Stimulated activated CD4-positive, alpha-beta T cell treated with anti-CD3 and anti-CD28 coated beads, TNF-alpha, amount 100 ng/mL, for 1 hour (primary cell): Measurements from ENCODE around the gene PPM1L.
"Not testable (repeated sequence)": the region's sequence is repeated elsewhere in the genome, so short reads cannot be mapped to it uniquely, and the experiment has no call there.

Source experiments
- DNase-seq, 3 donors: peaks; one replicate each; pipeline ENCODE4 v3.0.0-alpha.2; 2020; ENCODE audit warnings: low read depth in 3 of 3, low spot score in 1 of 3

Gene PPM1L

DNA sequence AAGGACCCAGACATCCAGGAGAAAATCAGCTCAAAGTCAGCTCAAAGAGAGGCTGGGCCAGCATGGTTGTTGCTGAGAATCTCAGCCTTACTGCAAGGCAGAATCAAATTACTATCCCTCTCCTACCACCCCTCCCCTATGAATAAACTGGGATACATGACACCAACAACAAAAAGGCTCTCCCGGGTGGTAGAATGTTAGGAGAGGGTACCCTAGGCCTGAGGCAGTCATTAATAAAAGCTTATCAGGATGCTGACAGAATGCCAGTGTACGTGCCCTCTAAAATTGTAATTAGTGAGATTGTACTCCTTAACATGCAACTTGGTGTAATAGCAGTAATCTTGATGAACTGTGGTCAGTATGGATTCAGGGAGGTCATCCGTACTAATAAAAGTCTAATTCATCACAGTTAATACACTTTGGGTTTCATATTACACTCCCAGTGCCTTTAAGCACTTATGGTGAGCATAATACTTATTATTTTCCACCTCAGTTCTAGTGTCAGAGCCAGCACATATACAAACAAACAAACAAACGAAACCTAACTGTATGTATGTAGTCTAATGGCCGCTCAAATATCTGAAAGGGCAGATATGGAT lies 272.6 kb downstream of the PPM1L start:
- DNase-seq, result no peak

DNA sequence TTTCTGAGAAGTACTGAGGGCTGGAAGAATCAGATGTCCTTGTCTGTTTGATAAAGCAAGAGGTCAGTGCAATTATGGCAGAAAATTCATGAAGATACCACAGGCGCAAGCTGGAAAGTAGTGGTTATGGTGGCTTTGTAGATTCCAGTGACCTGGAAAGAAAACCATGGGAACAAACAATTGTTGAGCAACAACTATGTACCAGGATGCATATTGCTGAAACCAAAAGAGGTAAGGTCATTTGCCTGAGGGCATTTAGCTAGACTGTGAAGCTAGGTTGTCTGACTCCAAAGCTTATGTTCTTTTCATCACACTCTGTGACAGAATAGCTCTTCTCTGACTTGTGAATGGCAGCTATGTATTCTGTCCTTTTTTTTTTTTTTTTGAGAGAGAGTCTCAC lies 275.1 kb downstream of the PPM1L start:
- DNase-seq, result no peak

DNA sequence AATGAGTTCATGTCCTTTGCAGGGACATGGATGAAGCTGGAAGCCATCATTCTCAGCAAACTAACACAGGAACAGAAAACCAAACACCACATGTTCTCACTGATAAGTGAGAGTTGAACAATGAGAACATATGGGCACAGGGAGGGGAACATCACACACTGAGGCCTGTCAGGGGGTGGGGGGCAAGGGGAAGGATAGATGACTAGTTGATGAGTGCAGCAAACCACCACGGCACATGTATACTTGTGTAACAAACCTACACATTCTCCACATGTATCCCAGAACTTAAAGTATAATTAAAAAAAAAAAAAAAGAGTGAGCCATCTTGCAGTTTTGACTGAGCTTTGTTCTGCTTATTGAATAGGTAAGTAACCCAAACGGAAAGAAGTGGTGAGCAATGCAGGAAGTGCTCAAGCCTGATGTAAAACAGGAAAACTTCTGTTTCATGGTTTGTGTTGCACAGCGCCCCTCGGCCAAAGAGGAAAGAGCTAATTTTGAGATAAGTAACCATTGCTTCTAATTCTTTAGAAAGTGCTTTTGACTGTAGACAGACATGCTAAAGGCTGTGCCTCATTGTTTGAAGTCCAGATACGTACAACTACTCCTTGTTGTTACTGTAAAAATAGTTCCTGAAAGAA lies 279.0 kb downstream of the PPM1L start:
- not testable (repeated sequence) for DNase-seq

GRCh38 chr3:161035711-161036110 lies 279.7 kb downstream of the PPM1L start:
- DNase-seq, result no peak

DNA sequence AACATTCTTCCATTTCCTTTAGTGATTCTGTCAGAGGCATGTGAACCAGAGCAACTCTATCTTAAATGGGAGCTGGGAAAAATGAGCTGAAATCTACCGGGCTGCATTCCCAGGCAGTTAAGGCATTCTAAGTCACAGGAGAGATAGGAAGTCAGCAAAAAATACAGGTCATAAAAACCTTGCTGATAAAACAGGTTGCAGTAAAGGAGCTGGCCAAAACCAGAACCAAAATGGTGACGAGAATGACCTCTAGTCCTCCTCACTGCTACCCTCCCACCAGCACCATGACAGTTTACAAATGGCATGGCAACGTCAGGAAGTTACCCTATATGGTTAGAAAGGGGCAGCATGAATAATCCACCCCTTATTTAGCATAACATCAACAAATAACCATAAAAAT lies 282.7 kb downstream of the PPM1L start:
- DNase-seq, result no peak

GRCh38 chr3:161042023-161042501 lies 286.0 kb downstream of the PPM1L start:
- no peak for DNase-seq

DNA sequence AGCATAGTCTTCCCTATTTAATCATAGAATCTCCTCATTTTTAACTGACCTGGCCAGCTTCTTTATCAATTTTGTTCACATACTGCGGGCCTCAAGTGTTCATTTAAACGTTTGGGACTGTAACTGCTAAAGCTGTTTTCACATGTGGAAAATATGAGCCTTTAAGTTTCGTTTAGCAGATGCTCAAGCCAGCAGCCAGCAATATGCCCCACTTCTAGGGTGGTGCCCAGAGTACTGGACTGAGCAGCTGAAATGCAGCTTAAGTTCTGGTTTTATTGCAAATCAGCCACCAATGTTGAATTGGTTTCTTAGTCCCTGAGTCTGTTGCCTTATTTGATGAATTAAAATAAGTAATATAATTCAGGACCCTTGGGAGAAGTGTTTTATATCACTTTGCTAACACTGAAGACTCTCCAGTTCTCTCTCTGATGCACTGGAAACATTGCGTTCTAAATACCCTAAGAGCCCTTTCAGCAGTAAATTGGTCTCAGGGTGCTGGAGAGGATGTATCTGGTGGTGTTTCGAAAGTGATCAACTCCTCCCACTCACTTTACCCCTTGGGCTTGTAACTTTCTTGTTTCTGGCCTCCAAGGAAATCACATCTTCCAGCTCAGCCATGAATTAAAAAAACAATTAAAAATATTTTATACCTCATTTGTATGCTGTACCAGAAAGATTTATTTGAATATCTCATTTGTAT lies 287.5 kb downstream of the PPM1L start:
- DNase-seq, result no peak

DNA sequence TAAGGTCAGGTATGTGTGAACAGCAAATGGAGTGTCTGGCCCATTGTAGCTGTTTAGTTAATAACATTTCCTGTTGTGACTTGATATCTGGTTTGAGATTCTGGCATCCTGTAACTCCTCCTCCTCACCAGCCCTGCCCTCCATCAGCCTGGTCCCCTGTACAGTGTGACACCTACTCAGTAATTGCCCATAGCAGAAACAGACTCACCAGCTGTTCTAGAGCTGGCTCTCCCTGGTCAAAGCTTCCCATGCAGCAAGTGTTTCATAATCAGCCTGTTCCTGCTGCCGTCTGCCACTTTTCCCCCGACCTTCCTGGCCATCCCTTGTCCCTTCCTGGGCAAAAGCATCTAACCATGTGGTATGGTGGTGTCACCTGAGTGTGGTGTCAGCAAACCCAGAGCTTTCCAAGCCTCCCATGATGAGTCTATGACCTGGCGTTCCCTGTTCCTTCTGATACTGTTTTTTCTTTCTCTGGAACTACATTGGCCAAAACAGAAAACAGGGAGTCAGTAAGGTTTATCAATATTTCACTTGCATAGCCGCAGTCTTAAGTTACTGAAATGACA lies 293.7 kb downstream of the PPM1L start:
- DNase-seq, result no peak

DNA sequence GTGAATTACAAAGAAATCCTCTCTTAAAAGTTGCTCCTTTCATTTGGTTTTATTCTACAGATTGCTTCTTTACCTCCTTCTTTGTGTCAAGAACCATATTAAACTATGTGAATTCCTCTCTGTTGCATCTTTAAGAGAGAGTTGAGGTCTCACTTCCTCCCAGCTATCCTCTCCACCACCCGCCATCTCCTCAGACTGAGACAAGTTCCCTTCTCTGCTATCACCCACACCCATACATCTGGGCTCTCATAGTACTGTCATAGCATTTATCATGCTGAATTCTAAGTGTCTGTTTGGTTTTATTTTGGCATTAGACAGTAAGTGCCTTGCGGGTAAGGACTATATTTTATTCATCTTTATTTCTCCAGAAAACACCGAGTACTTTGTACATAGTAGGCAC lies 294.9 kb downstream of the PPM1L start:
- DNase-seq, result no peak

GRCh38 chr3:161051856-161052255 lies 295.8 kb downstream of the PPM1L start:
- no peak for DNase-seq

DNA sequence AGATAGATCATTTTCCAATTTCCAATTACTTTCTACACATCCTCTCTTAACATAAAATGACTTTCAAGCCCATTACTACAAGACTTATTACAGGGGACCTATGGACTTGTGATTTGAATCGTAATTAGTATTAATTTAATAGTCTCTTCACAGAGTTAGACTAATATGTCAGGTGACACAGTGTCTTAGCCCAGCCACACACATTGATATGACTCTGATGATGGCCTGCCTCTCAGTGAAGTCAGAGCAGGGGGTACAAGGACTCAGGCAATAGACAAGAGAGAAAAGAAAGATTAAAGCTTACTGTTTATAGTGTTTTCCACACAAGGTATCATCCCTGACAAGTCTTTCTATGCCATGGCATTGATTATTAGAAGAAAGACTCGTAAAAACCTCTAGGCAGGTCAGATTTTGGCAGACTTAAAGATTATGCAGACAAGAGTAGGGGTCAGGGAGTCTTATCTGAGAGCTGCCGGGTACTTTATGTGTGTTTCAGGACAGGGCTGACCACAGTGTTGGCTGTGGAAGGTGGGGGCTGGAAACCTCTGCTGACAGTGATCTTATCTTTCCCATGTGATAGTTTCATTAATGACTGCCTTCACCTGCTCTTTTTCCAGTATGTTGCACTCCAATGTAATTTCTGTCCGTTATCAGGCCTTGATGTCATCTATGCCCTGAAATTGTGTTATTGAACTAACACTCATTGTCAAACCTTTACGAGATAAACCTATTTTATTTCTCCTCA lies 299.0 kb downstream of the PPM1L start:
- DNase-seq, result no peak

- no peak for DNase-seq
These were observed 308.4 kb downstream of the PPM1L start for GRCh38 chr3:161064413-161064812.

DNA sequence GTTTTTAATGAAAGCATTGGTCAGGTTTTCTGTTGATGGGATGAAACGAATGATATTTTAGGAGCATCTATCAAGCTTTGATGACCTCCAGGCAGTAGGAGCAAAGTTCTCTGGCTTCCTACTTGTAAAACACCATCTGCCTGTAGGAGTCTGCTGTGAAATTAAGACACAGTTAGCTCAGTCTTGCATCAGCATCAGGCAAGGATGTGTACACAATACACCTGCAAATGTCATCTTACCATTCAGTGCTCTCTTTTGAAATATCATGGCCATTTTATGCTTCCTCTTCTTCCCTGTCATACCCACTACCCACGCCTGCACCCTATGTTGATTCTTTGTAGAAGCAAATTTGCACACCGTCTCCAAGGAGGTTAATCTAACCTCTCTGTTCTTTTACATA lies 310.9 kb downstream of the PPM1L start:
- DNase-seq, result no peak

GRCh38 chr3:161067335-161067734 lies 311.3 kb downstream of the PPM1L start:
- DNase-seq, result no peak

- DNase-seq, result no peak
These were observed 313.6 kb downstream of the PPM1L start for GRCh38 chr3:161069511-161070251.

DNA sequence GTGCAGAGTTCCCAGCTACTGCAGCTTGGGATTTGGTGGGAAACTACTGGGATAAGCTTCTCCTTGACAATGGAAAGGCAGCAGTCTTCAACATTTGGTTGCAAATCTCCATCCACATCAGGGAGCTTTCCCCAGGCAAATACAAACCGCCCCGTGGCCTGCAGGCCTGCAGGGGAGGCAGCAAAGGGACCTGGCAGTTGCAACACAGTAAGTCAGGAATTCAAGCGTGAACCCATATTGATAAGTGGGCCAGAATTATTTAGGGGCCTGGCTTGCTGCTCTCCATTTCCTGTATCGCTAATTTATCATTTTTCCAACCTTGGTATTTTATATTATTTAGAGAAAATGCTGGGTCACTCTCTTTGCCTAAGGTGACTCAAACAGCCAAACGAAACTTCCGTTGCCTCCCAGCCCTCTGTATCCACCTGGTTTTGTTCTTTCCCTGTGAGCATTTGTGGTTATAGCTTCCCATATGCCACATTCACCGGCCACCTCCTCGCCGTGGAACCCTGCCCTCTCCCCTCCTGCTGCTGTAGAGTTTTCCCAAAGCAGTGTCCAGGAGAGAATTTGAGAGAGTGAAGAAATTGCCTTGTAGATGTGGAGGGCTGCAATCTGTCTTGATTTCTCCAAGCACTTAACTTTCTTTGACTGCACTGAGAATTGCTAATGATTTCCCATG lies 314.4 kb downstream of the PPM1L start:
- DNase-seq, result no peak

DNA sequence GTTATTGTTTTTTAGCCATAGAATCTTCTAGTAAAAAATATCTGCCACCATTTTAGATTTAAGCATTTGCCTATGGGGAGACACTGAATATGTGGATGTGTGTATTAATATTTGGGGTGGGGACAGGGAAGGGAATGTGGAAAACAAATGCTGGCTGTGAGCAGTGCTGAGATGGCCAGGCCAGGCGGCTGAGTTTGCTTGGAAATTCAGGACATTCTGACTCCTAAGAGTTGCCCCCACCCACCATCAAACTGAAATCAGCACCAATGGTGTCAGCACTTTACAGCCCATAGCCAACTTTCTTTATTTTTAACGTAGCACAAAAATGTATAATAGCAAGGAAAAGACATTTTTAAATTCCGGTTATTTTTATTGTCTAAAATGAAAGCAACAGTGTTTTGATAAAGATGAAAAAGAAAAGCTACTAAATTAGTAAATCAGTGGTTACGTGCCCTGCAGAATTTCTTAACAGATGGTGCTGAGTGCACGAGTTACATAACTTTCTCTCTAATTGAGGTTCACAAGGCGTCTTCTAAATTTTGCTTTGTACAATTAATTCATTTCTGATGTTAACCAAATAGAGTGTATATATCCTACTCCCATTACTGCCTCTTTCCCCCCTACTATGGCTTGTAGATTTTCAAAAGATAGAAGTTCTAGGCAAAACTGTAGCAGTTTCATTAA lies 315.1 kb downstream of the PPM1L start:
- DNase-seq, result no peak

- no peak for DNase-seq
These were observed 316.2 kb downstream of the PPM1L start for GRCh38 chr3:161072211-161072621.

GRCh38 chr3:161072751-161073150 lies 316.7 kb downstream of the PPM1L start:
- DNase-seq, result no peak

DNA sequence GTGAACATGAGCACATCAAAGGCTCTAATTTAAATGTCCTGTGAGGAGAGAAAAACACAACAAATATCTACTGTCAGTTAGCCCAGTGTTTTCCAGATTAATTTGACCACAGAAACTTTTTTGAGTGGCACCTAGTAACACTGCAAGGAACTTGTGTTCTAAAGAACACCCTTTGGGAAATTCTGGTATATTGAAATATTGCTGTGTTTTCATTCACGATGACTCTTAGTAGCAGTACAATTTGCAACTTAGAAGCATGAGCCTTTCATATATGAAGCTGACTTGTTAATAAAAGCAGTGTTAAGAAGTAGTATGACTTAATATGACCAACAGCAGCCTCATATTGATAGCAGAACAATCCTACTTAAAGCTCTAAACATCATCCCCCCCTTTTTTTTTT lies 317.1 kb downstream of the PPM1L start:
- DNase-seq, result no peak
